Measurements from ENCODE around the gene SNX6. TPM values are rescaled to one million over a fixed set of nuclear protein-coding genes. Genes with fewer than 3 reads are reported as not detected.

Gene SNX6
- polyA plus RNA-seq, 3 donors: 46.7 to 115 (median 114) TPM

DNA sequence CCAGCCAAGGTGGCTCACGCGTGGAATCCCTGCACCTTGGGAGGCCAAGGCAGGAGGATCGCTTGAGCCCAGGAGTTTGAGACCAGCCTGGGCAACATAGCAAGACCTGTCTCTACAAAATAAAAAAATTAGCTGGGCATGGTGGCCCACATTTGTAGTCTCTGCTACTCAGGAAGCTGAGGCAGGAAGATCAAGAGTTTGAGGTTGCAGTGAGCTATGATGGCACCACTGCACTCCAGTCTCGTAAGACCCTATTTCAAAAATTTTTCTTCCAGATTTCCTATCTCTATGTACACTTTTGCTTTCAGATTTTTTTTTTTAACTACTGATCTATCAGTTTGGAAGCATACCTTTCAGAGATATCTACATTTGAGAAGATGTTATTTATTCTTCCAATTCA is 15.3 kb downstream of the SNX6 start:
- no peak overlapping the region for H3K4me3 Mint-ChIP-seq
- Histone ChIP-seq H3K27me3 (ENCODE audit: control insufficient read depth in 2 of 2, insufficient read depth in 2 of 2, low read length in 2 of 2) (no peaks in the 10 kb centered on the region), H3K4me1 (ENCODE audit: control insufficient read depth in 1 of 2, insufficient read depth in 2 of 2, low read length in 2 of 2) (peaks cover 2 to 15% of the 10 kb centered on the region in 2 donors), H3K4me2 (replicated peaks; ENCODE audit: extremely low read depth, low read length, poor library complexity, severe bottlenecking) (no peak overlapping the region), H3K79me2 (ENCODE audit: insufficient read depth, low read length) (peaks cover 60% of the 10 kb centered on the region), H3K9me3 (replicated peaks in 1 of 2; ENCODE audit: control insufficient read depth in 1 of 2, insufficient read depth in 1 of 2, low read length in 2 of 2) (no peaks in the 10 kb centered on the region), H3K36me3 (replicated peaks in 1 of 2; ENCODE audit: control insufficient read depth in 1 of 2, insufficient read depth in 2 of 2, low read length in 2 of 2) (peaks cover 13 to 64% of the 10 kb centered on the region in 2 donors), H2AFZ (ENCODE audit: insufficient read depth, low read depth, low read length, poor library complexity, severe bottlenecking) (no peak overlapping the region), H3K27ac (ENCODE audit: low read depth in 1 of 2, low read length in 2 of 2) (no peak overlapping the region), H3K9ac (ENCODE audit: insufficient read depth, low read length, poor library complexity, severe bottlenecking) (no peak overlapping the region), H4K20me1 (ENCODE audit: insufficient read depth, low read length) (peaks cover 86% of the 10 kb centered on the region), H3K4me3 (replicated peaks in 1 of 3; ENCODE audit: low read depth in 2 of 3, low read length in 3 of 3) (no peak overlapping the region)
- WGBS (ENCODE audit: insufficient coverage): 100% methylated on average over 1 of the region's 4 CpGs
- no peak for DNase-seq
- H3K4me1 Mint-ChIP-seq: peaks cover 12% of the 10 kb centered on the region
- TF ChIP-seq, protein P1, sequence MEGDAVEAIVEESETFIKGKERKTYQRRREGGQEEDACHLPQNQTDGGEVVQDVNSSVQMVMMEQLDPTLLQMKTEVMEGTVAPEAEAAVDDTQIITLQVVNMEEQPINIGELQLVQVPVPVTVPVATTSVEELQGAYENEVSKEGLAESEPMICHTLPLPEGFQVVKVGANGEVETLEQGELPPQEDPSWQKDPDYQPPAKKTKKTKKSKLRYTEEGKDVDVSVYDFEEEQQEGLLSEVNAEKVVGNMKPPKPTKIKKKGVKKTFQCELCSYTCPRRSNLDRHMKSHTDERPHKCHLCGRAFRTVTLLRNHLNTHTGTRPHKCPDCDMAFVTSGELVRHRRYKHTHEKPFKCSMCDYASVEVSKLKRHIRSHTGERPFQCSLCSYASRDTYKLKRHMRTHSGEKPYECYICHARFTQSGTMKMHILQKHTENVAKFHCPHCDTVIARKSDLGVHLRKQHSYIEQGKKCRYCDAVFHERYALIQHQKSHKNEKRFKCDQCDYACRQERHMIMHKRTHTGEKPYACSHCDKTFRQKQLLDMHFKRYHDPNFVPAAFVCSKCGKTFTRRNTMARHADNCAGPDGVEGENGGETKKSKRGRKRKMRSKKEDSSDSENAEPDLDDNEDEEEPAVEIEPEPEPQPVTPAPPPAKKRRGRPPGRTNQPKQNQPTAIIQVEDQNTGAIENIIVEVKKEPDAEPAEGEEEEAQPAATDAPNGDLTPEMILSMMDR (IDR thresholded peaks at IDR 0.05): no peak
- H3K36me3 Mint-ChIP-seq: peaks cover 36 to 71% of the 10 kb centered on the region in 2 donors
- peak overlapping the region in 2 of 7 donors; percentile 50 to 68 for H3K27ac Mint-ChIP-seq
- H3K9me3 Mint-ChIP-seq: no peaks in the 10 kb centered on the region
- intact Hi-C loops (cut with micrococcal nuclease): no loop called here
- no peaks in the 10 kb centered on the region for H3K27me3 Mint-ChIP-seq (ENCODE audit: low read depth in 3 of 3)

DNA sequence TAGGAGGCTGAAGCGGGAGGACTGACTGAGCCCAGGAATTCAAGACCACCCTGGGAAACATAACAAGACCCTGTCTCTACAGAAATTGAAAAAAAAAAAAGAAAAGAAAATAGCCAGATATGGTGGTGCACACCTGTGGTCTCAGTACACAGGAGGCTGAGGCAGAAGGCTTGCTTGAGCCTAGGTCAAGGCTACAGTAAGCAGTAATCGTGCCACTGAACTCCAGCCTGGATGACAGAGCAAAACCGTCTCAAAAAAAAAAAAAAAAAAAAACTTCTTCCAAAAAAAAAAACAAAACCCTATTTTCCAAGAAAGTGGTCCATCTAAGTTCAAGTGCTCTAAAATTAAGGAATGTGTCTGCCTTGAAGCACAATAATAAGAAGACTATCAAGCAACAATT is 19.8 kb downstream of the SNX6 start:
- peaks cover 12 to 18% of the 10 kb centered on the region in 2 donors for H3K4me1 ChIP-seq (ENCODE audit: control insufficient read depth in 1 of 2, insufficient read depth in 2 of 2, low read length in 2 of 2)
- H3K36me3 Mint-ChIP-seq: peaks cover 28 to 76% of the 10 kb centered on the region in 2 donors
- peak overlapping the region in 1 of 7 donors; percentile 50 for H3K27ac Mint-ChIP-seq
- WGBS (ENCODE audit: insufficient coverage): no CpG with 5 or more reads among the region's 3 CpGs
- H3K36me3 ChIP-seq (replicated peaks in 1 of 2; ENCODE audit: control insufficient read depth in 1 of 2, insufficient read depth in 2 of 2, low read length in 2 of 2): peaks cover 28 to 67% of the 10 kb centered on the region in 2 donors
- peaks cover 30% of the 10 kb centered on the region for H3K79me2 ChIP-seq (ENCODE audit: insufficient read depth, low read length)
- H3K27me3 Mint-ChIP-seq (ENCODE audit: low read depth in 3 of 3): peaks cover 0 to 2% (median 0%) of the 10 kb centered on the region in 3 donors
- DNase-seq: no peak
- no peak overlapping the region for H3K9ac ChIP-seq (ENCODE audit: insufficient read depth, low read length, poor library complexity, severe bottlenecking)
- H3K9me3 Mint-ChIP-seq: peaks cover 0 to 2% (median 0%) of the 10 kb centered on the region in 7 donors
- H3K4me1 Mint-ChIP-seq: peaks cover 10% of the 10 kb centered on the region
- H4K20me1 ChIP-seq (ENCODE audit: insufficient read depth, low read length): peaks cover 42% of the 10 kb centered on the region
- no peak overlapping the region for H3K4me3 Mint-ChIP-seq
- H3K27me3 ChIP-seq (ENCODE audit: control insufficient read depth in 2 of 2, insufficient read depth in 2 of 2, low read length in 2 of 2): no peaks in the 10 kb centered on the region
- TF ChIP-seq, protein P1 (IDR thresholded peaks at IDR 0.05): no peak
- H3K4me3 ChIP-seq (replicated peaks in 1 of 3; ENCODE audit: low read depth in 2 of 3, low read length in 3 of 3): no peak overlapping the region
- H3K9me3 ChIP-seq (replicated peaks in 1 of 2; ENCODE audit: control insufficient read depth in 1 of 2, insufficient read depth in 1 of 2, low read length in 2 of 2): no peaks in the 10 kb centered on the region
- no peak overlapping the region for H2AFZ ChIP-seq (ENCODE audit: insufficient read depth, low read depth, low read length, poor library complexity, severe bottlenecking)
- H3K27ac ChIP-seq (ENCODE audit: low read depth in 1 of 2, low read length in 2 of 2): peak overlapping the region in 1 of 2 donors; percentile 20
- no peak overlapping the region for H3K4me2 ChIP-seq (replicated peaks; ENCODE audit: extremely low read depth, low read length, poor library complexity, severe bottlenecking)
- intact Hi-C loops (cut with micrococcal nuclease): no loop called here
